ENCODE measurements around the gene THRSP.

GRCh38 chr11:78056093-78056492 lies 7.6 kb upstream of the THRSP start:
- no peak for TF ChIP-seq CTCF (IDR thresholded peaks at IDR 0.05)
- no peak for TF ChIP-seq POLR2AphosphoS5 (IDR thresholded peaks at IDR 0.05; ENCODE audit: insufficient read depth in 1 of 2, low read depth in 1 of 2)

All from vagina (tissue), 2 donors.